ENCODE results near the gene URB1.

GRCh38 chr21:32300117-32300681 is 92.6 kb downstream of the URB1 start:
- TF ChIP-seq CTCF (IDR thresholded peaks at IDR 0.05; ENCODE audit: poor library complexity): no peak
- TF ChIP-seq EZH2 (IDR thresholded peaks at IDR 0.05; ENCODE audit: borderline replicate concordance): no peak

All from hepatocyte (in vitro differentiated cells).